RCC 7860 (cell line): ENCODE results near the gene ATP2C2.
A peak's percentile ranks its signal among the peaks of the same experiment; 100 is the strongest.
"Not testable (repeated sequence)": the region's sequence is repeated elsewhere in the genome, so short reads cannot be mapped to it uniquely, and the experiment has no call there.

Experiments used
- DNase-seq: peaks from one replicate; pipeline ENCODE4 v3.0.0-alpha.2; 2015; ENCODE audit warnings: low spot score
- FAIRE-seq: peaks from 2 replicates; lab custom pipeline; 2012; peaks lifted over from hg19 to GRCh38; lab: Jason Lieb, UNC

ATP2C2 gene

DNA sequence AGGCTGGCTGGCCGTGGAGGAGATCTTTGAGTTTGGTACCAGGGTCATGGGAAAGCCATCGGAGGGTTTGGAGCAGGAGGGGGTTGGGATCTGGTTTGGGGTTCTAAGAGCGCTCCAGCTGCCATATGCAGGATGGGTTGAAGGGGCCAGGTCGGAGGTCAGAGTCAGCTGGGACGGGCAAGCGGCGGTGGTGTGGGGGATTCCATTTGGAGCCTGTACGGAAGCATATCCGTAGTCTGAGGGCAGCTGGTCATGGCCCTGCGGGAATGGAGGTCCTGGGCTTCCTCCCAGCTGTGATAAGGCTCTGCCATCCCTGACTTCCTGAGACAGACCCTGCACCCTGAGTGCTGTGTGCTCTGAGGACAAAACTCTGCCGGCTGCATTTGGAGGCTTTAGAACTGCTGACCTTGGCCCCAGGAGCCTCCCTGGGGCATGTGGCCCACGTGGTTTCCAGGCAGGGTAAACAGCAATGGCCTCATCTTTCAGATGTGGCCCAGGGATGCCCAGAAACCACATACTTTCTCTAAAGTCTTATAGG lies 46.5 kb downstream of the ATP2C2 start:
- no peak for FAIRE-seq

GRCh38 chr16:84416407-84417321 lies 48.3 kb downstream of the ATP2C2 start:
- FAIRE-seq (no peak), DNase-seq (no peak)

More for the DNA sequence above, 46.5 kb downstream of the ATP2C2 start:
- DNase-seq, result no peak

DNA sequence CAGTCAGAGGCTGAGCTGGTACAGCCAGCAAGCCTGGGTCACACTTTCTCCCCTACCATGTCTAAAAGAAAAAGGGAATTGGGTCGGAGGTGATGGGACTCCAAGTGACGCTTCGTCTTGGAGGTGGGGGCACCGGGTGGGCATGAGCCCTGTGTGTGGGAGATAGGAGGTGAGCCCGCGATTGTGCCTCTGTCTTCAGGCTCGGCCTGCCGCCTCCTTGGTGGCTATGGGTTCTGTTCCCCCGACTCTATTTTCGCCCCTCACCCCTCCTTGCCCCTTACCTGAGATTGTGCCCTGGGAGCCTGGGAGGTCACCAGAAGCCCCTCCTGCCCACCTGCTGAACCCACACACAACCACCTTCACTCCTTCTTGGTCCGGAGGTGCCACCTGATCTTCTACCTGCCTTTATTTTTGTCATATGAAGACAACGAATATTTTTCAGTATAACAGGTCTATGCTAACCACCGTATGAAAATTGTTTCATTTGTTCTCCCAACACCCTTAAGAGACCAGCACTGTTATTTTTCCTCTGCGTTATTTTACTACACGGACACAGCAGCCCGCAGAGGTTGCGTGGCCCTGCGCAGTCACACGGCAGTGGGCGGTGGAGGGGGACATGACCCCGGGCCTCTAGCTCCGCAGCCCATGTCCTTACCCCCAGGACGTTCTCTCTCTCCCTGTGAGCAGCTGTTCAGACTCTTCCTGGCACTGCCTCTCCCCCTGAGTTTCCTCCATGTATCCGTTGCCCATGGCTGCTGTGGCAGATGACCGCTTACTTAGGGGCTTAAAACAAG lies 49.9 kb downstream of the ATP2C2 start:
- DNase-seq, result no peak
- no peak for FAIRE-seq

GRCh38 chr16:84419730-84420129 lies 51.4 kb downstream of the ATP2C2 start:
- no peak for FAIRE-seq
- no peak for DNase-seq

GRCh38 chr16:84420556-84420955 lies 52.2 kb downstream of the ATP2C2 start:
- DNase-seq, FAIRE-seq: not testable (repeated sequence)

- FAIRE-seq (no peak), DNase-seq (no peak)
Observed at GRCh38 chr16:84421081-84421937, 53.0 kb downstream of the ATP2C2 start.

DNA sequence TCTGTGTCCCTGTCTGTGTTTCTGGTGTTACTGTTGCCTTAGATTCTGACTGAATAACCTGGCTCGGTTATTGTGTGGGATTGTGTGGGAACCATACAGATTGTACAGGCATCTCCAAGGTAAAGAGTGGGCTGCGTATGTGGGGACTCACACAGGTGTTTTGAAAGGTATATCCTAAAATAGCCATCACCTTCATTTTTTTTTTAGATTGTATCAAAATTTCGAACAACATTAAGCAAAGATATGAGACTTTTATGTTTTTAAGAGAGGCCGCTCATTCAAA lies 53.5 kb downstream of the ATP2C2 start:
- no peak for FAIRE-seq
- no peak for DNase-seq

DNA sequence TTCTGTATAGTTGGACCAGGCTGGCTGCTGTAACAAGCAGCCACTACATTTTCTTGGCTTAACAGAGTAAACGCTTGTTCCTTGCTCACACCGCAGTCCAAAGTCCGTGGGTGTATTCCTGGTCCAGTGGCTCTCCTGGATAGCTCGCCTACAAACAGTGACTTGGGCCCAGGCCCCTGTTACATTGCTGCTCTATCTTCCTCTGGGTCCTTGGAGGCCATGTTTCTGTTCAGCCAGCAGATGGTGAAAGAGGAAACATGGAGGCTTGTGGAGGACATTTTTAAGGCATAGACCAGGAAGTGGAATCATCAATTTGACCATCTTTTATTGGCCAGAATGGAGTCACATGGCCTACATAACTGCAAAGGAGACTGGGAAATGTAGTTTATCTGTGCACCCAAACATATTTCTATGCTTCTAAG lies 55.1 kb downstream of the ATP2C2 start:
- no peak for FAIRE-seq
- peak; percentile 40 for DNase-seq

DNA sequence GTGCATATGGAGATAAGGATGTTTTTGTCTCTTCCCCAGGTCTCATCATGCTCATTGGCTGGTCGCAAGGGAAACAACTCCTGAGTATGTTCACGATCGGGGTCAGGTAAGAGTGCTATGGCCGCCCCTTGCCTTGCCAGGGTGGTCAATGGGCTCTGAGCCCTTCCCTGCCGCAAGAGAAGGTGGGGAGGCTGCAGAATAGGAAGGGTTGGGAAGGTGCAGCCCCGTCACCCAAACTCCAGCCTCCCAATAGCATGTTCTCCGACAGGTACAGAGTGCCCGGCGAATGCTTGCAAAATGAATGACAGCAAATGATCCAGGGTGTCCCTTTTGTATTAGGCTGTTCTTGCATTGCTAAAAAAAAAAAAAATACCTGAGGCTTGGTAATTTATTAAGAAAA lies 57.4 kb downstream of the ATP2C2 start:
- no peak for DNase-seq
- FAIRE-seq, result no peak

- DNase-seq, result no peak
- no peak for FAIRE-seq
Observed at GRCh38 chr16:84426804-84427203, 58.5 kb downstream of the ATP2C2 start.

DNA sequence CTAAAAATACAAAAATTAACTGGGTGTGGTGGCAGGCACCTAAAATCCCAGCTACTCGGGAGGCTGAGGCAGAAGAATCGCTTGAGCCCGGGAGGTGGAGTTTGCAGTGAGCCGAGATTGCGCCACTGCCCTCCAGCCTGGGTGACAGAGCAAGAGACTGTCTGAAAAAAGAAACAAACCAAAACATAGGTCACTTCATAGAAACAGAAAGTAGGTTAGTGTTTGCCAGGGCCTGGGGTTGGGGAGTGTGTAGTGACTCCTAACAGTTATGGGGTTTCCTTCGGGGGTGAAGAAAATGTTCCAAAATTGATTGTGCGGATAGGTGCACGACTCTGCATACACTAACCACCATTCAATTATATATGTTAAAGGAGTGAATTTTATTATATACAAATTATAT lies 59.2 kb downstream of the ATP2C2 start:
- no peak for FAIRE-seq
- no peak for DNase-seq

DNA sequence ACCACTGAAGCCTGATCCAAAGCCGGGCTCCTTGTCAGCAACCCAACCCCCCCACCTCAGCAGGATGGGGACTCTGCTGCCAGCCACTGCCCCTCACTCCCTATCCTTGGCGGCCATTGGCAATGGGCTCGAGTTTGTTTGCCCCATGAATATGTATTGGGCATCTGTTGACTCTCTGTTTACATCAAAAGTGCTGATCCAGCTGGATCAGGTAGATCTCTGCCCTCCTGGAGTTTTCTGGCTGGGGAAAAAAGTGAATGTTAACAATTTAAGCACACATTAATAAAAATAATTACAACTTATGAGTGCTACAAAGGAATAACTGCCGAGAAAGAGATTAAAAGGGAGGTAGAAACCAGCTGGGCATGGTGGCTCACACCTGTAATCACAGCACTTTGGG lies 62.5 kb downstream of the ATP2C2 start:
- FAIRE-seq (no peak), DNase-seq (no peak)

GRCh38 chr16:84434800-84435199 lies 66.5 kb downstream of the ATP2C2 start:
- no peak for DNase-seq
- no peak for FAIRE-seq

DNA sequence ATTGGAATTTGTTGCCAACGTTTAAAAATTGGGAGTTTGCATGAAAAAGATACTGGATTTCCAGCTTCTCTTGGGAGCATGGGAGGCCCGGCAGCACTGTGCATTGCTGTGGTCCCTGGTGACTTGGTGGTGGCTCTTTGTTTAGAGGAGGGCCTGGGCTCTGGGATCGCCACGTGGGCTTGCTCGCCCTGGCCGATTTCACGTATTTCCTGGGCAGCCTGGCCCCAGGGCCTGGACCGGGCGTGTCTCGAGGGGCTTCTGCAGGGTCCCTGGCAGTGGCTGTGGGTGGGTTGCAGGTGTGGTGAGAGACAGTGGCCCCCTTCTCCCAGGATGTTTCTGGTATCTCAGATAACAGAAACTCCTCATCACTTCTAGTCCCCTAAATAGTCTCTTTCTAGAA lies 67.9 kb downstream of the ATP2C2 start:
- FAIRE-seq, result no peak
- DNase-seq, result no peak

GRCh38 chr16:84438971-84439696 lies 70.8 kb downstream of the ATP2C2 start:
- DNase-seq (no peak), FAIRE-seq (no peak)

- FAIRE-seq, result no peak
Observed at GRCh38 chr16:84442416-84443145, 74.2 kb downstream of the ATP2C2 start.

DNA sequence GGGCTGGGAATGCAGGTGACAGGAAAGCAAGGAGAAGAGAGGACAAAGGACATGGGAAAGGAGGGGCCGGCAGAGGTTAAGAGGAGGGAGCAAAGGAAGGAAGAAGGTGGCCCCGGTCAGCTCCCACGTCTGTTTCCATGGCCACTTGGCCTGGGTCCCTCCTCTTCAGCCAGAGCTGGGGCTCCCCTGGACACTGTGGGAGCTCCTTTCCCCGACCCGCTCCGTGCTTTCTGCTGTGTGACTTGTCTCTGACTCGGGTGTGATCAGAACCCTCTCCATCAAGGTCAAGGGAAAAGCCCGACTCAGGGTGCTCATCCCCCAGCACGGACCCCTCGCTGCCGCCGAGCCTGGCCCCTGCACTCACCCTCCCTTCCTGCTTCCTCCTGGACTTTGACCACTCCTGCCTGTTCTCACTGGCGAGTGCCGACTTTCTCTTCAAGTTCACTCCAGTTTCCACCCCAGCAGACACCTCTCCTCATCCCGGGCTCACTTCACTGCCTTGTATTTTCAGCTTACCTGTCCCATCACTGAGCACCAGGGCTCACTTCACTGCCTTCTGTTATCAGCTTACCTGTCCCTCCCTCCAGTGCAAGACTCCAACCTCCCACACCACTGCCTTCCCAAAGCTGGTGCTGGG lies 74.9 kb downstream of the ATP2C2 start:
- FAIRE-seq (no peak), DNase-seq (no peak)

More at GRCh38 chr16:84442416-84443145, 74.2 kb downstream of the ATP2C2 start:
- no peak for DNase-seq

- no peak for FAIRE-seq
Observed at GRCh38 chr16:84444476-84444875, 76.1 kb downstream of the ATP2C2 start.

DNA sequence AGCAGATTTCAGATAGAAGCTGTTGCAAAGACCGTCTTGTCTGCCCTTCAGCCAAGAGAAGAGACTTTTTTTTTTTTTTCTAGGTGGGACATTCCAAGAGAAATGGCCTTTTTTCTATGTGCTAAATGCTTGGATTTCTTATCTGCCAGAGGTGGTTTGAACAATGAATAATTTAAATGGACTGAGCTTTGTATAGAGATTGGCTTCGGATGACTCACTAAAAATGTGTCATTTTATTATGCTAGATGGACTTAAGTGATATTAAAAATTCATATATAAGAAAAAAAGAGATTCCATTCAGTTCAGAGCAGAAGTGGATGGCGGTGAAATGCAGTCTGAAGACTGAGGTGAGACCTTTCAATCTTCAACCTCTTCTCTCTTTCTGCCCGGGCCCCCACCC lies 77.7 kb downstream of the ATP2C2 start:
- no peak for FAIRE-seq

More at GRCh38 chr16:84444476-84444875, 76.1 kb downstream of the ATP2C2 start:
- DNase-seq, result no peak

More for the DNA sequence above, 77.7 kb downstream of the ATP2C2 start:
- DNase-seq, result peak; percentile 10
